ENCODE measurements around the gene STAG1.

- TF ChIP-seq CTCF (IDR thresholded peaks at IDR 0.05), result no peak
- TF ChIP-seq POLR2A (IDR thresholded peaks at IDR 0.05), result no peak
Measured at GRCh38 chr3:136490646-136491405, 261.4 kb downstream of the STAG1 start.

Measured in vagina (tissue), 2 donors.